Activated CD4-positive, alpha-beta T cell treated with anti-CD3 and anti-CD28 coated beads, Interleukin-2, amount 50 U/mL, for 48 hours (primary cell): ENCODE measurements around the gene SMYD3.
"Not testable (repeated sequence)": the region's sequence is repeated elsewhere in the genome, so short reads cannot be mapped to it uniquely, and the experiment has no call there.

Experiments used
- DNase-seq, 2 experiments: peaks; one replicate each; pipeline ENCODE4 v3.0.0-alpha.2; 2020

Gene SMYD3

GRCh38 chr1:246083416-246083815 is 423.7 kb downstream of the SMYD3 start:
- no peak for DNase-seq

GRCh38 chr1:246081856-246082668 is 425.0 kb downstream of the SMYD3 start:
- no peak for DNase-seq

DNA sequence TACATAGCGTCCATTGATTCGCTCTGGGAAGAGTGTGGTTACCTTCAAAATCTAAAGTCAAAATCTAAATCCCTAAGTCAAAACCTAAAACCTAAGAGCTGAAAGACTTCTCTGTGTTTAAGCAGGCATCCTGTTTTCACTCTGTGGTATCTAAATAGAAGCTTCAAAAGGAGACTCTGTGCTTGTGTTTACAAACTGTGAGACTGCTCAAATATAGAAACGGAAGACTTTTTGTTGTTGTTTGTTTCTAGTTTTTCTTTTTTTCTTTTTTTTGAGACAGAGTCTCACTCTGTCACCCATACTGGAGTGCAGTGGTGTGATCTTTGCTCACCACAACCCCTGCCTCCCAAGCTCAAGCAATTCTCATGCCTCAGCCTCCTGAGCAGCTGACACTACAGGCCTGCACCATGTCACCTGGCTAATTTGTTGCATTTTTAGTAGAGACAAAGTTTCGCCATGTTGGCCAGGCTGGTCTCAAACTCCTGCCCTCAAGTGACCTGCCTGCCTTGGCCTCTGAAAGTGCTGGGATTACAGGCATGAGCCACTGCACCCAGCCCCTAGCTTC is 425.9 kb downstream of the SMYD3 start:
- DNase-seq: no peak

DNA sequence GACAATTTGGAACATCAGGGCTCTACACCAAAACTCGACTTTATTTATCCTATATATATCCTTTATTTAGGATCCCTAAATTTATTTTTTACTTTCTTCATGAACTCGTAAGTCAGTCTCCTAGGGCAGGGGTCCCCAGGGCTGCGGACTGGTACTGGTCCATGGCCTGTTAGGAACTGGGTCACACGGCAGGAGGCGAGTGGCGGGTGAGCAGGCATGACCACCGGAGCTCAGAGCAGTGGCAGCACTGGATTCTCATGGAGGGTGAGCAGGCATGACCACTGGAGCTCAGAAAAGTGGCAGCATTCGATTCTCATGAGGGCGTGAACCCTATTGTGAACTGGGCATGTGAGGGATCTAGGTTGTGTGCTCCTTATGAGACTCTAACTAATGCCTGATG is 427.0 kb downstream of the SMYD3 start:
- DNase-seq: no peak

GRCh38 chr1:246078888-246079252 is 428.2 kb downstream of the SMYD3 start:
- DNase-seq: no peak

DNA sequence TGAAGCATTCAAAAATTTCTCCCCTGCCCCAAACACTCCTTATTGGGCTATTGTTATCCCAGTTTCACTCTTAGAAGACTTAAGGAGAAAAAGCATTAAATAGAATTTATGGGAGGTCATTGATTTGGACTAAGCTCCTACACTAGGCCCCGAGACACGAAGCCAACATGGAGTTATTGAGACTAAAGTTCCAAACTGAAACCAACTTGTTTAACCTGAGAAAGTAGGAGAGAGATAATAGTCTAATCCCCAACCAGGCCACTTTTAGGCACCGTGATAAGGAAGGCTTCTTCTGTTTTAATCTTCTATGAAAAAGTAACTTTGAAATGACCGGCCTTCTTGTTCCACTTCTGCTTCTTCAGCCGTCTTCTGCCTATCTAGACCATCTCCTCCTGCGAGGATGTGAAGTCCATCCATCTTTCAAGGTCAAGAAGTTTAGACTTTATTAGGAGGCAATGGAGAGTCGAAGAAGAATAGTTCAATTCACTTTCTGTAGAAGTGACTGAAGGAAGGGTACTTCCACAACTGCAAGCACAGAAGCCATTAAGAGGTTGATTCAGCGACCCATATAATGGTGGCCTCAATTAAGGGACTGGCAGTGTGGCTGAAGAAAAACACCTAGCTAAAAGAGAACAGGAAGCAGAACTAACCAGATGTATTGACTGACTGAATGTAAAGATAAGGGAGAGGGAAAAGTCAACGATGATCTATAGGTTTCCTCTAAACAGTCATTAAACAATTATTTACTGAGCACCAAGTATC is 428.8 kb downstream of the SMYD3 start:
- DNase-seq: no peak

- DNase-seq: no peak
Observed at GRCh38 chr1:246077476-246077875, 429.6 kb downstream of the SMYD3 start.

DNA sequence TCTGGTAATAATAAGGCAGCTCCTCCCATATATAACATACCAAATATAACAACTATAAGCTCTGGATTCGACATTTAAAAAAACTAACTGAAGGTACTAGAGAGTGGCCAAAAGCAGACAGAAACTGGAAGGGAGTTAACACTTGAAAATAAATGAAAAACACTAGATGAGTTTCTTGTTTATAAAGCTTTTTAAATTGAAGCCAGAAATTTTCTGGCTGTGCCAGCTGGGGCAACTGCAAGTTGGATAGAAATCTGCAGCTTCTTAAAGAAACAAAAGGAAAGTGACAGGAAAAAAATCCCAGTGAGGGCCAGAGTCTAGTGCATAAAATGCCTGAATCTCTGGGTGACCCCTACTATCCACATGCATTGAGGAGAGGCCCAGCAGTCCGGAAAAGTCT is 432.7 kb downstream of the SMYD3 start:
- DNase-seq: no peak

DNA sequence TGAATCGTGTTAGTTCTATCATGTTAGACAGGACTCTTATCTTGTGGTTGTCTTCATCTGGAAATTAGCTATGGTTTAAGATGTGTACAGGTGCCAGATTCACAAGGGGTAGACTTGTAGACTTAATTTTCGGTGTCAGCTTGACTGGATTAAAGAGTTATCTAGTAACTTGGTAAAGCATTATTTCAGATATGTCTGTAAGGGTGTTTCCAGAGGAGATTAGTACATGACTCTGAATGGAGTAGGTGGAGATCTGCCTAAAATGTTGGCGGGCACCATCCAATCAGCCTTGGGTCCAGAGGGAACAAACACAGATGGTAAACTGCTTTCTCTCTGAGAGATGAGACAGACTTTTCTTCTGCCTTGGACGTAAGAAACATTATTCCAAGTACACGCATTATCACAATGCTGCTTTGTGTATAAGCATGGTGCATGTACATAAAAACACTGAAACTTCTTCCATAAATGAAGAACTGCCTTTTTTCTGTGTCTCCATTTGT is 434.6 kb downstream of the SMYD3 start:
- DNase-seq: no peak

DNA sequence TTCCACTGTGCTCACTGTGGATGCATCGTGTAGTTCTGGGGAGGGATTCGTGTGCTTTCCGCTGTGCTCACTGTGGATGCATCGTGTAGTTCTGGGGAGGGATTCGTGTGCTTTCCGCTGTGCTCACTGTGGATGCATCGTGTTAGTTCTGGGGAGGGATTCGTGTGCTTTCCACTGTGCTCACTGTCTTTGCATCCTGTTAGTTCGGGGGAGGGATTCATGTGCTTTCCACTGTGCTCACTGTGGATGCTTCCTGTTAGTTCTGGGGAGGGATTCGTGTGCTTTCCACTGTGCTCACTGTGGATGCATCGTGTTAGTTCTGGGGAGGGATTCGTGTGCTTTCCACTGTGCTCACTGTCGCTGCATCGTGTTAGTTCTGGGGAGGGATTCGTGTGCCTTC is 435.1 kb downstream of the SMYD3 start:
- not testable (repeated sequence) for DNase-seq

DNA sequence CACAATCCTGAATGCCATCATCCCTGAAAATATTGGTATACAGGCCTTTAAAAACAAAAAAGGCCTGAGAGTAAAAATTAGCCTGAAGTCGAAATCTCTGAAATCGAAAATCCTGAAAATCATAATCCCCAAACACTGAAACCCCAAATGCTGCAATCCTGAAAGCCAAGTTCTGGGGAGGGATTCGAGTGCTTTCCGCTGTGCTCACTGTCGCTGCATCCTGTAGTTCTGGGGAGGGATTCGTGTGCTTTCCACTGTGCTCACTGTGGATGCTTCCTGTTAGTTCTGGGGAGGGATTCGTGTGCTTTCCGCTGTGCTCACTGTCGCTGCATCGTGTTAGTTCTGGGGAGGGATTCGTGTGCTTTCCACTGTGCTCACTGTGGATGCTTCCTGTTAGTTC is 435.5 kb downstream of the SMYD3 start:
- not testable (repeated sequence) for DNase-seq

DNA sequence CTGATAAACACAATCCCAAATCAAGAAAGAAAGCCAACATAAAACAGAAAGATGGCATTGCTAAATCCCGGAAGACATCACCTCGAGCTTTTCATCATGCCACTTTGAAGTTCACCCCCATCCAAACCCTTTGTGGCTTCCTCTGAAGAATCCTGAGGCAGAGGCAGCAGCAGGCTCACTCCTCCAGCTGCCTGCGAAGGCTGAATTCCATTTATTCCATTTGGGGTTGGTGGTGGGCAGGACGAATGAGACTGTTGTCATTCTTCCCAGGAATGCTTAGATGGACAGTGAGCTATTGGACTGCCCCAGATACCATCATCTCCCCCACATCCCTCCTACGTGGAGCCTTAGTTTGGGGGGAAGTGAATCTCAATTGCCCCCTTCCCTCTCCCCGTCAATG is 437.5 kb downstream of the SMYD3 start:
- DNase-seq: no peak

DNA sequence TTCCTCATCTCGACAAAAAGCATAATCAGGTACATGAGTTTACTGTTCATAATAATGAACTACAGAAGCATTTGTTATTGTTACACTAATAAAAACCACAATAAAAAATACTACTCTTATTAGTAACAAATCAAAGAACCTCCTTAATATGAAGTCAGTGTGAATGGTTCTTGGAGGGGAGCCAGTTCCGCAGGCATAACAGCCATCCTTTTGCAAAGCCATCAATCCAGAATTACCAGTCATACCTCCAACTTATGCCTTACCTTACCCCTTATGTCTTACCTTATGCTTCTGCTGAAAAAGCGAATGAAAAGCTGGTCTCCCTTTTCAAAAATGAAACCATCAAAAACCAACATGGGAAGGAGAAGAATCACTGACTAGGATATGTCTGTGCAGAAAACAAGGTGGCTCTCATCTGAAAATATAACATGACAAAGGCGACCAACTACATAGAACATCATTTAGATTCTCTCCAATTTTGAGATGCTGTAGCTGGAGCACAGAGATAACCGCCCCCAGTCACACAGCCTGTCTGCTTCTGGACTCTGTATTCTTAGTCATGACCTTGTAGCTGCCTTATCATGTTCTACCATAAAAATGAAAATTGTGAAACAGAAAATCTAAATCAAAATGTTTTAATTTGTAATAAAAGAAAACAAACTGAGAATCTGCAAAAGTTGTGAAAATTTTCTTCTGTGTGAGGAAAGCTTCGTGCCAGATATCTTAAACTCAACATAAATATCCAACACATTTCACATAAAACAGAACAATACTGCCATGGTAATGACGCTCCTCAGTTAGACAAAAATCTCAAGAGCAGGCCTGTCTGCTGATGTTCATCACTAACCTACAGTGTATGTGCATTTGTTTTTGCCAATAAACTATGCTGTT is 438.2 kb downstream of the SMYD3 start:
- no peak for DNase-seq

DNA sequence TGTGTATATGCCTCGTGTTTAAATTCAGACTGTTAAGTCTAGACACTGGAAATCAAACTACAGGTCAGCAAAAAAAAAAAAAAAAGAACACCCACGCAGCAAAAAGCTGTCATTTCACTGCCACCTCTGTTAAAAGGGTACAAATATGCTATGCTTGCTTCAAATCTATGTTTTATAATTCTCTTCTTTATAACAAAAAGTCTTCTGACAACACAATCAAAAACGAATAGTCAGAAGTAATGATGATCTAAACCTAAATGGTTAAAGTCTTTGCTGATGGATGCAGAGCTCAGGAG is 438.9 kb downstream of the SMYD3 start:
- no peak for DNase-seq

GRCh38 chr1:246067432-246068216 is 439.5 kb downstream of the SMYD3 start:
- DNase-seq: no peak

DNA sequence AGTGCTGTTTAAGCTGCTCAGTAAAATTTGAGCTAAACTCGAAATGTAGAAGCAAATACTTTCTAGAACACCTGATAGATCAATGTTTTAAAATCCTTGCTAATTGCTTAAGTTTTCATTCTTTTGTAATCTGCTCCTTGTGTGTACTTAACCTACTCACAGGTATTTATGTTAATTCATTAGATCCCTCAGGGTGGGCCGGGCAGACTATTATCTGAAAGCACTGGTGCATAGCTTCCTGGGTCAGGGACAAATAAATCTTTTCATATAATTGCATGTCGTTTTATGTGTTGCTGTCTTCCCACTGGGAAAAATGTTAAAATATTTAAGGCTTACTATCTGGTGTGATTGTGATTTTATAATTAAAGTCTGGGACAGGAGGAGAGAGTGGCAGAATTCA is 440.5 kb downstream of the SMYD3 start:
- DNase-seq: no peak

- no peak for DNase-seq
Observed at GRCh38 chr1:246065592-246065991, 441.5 kb downstream of the SMYD3 start.

- no peak for DNase-seq
Observed at GRCh38 chr1:246064891-246065290, 442.2 kb downstream of the SMYD3 start.

GRCh38 chr1:246063013-246063616 is 444.0 kb downstream of the SMYD3 start:
- no peak for DNase-seq

DNA sequence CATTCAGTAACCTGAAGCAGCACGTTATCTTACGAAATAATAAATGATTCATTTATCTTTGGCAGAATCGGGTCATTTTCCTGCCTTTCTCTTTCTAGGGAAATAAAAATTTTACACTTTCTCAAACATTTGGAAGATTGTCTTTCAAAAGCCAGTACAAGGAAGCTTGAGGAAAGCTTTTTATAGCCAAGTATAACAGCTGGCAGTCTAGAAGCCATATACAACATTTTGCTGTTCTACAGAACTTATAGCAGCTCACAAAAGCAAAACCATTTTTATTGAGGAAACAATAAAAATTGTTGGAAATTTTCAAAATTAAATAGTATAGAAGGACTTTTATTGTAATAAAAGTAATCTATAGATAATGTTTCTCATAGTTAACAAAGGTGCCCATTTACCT is 448.6 kb downstream of the SMYD3 start:
- DNase-seq: no peak

DNA sequence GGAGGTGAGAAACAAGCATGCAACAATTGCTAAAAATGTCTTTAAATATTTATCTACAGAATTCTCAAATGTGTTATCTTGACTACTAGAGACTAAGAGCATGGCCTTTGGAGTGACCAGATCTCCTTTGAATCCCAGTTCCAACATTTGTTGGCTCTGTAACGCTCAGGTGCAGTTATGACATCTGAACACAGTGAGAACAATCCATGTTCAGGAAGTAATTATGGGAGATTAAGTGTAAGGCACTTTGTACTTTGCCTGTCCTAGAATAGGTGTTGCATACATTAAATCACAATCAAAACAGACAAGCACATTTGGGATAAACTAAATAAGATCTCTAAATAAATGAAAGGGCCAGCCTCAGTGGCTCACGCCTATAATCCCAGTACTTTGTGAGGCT is 454.5 kb downstream of the SMYD3 start:
- no peak for DNase-seq
